HepG2 (cell line): ENCODE data around the gene RRBP1. TPM values are rescaled to one million over a fixed set of nuclear protein-coding genes. Genes with fewer than 3 reads are reported as not detected.

Experiments used
- BATF2 ChIP-seq: sonication (generic); formaldehyde crosslinking; IDR thresholded peaks from 2 replicates; pipeline ENCODE4 v1.8.0; 2022; ENCODE audit warnings: mild to moderate bottlenecking, missing genetic modification reagents, moderate library complexity
- CTCF ChIP-seq: sonication (generic); formaldehyde crosslinking; IDR thresholded peaks from 2 replicates; pipeline ENCODE4 v1.5.0; 2020; ENCODE audit warnings: mild to moderate bottlenecking, missing genetic modification reagents, moderate library complexity
- FOXJ3 ChIP-seq: sonication (generic); formaldehyde crosslinking; IDR thresholded peaks from 2 replicates; pipeline ENCODE4 v1.4.0; 2020; ENCODE audit warnings: missing genetic modification reagents, mild to moderate bottlenecking, borderline replicate concordance
- HIVEP1 ChIP-seq: sonication (generic); formaldehyde crosslinking; IDR thresholded peaks from 2 replicates; pipeline ENCODE4 v1.4.0; 2020; ENCODE audit warnings: mild to moderate bottlenecking, missing genetic modification reagents
- MTF2 ChIP-seq: sonication (generic); formaldehyde crosslinking; IDR thresholded peaks from 2 replicates; pipeline ENCODE4 v1.5.0; 2020; ENCODE audit warnings: missing genetic modification reagents, borderline replicate concordance
- MYC ChIP-seq: sonication (generic); formaldehyde crosslinking; IDR thresholded peaks from 2 replicates; pipeline ENCODE4 v1.9.0; 2021; ENCODE audit warnings: missing genetic modification reagents, borderline replicate concordance
- PBX3 ChIP-seq: sonication (generic); formaldehyde crosslinking; IDR thresholded peaks from 2 replicates; pipeline ENCODE4 v1.8.1; 2023; ENCODE audit warnings: missing genetic modification reagents, inconsistent platforms, borderline replicate concordance
- POLR2AphosphoS2 ChIP-seq: IDR thresholded peaks from 2 replicates; pipeline ENCODE4 v1.6.1; 2011; ENCODE audit warnings: low read depth, low read length, improper control_type of control experiment
- RBM22 ChIP-seq: fragments of 200-400 bp; formaldehyde crosslinking; optimal IDR thresholded peaks from 2 replicates; pipeline ENCODE3; 2017; ENCODE audit warnings: mild to moderate bottlenecking, low read length, moderate library complexity
- ZNF17 ChIP-seq: sonication (generic); formaldehyde crosslinking; IDR thresholded peaks from 2 replicates; pipeline ENCODE4 v1.5.0; 2020; ENCODE audit warnings: mild to moderate bottlenecking, missing genetic modification reagents
- ZNF367 ChIP-seq: sonication (generic); formaldehyde crosslinking; IDR thresholded peaks from 2 replicates; pipeline ENCODE4 v1.4.0; 2020; ENCODE audit warnings: missing genetic modification reagents, borderline replicate concordance
- ZNF607 ChIP-seq: sonication (generic); formaldehyde crosslinking; IDR thresholded peaks from 2 replicates; pipeline ENCODE4 v1.5.1; 2020; ENCODE audit warnings: missing genetic modification reagents, mild to moderate bottlenecking, borderline replicate concordance
- ZNF768 ChIP-seq: sonication (generic); formaldehyde crosslinking; IDR thresholded peaks from 2 replicates; pipeline ENCODE4 v1.4.0; 2020; ENCODE audit warnings: missing genetic modification reagents
- polyA plus RNA-seq, 8 experiments: library from polyadenylated mRNA; depleted of rRNA in 3 of 8; stranded (reverse) in 7 of 8; unstranded in 1 of 8; fragments of >200 nt; fragmentation: Illumina TruSeq in 4 of 8; extraction: Trizol in 4 of 8; gene quantifications; 2 replicates each; pipeline versions ENCODE4 v1.2.1 to v1.2.3, GENCODE V29; 2011 to 2016; ENCODE audit warnings: low read depth in 4 of 8, missing spikeins in 1 of 8, mixed read lengths in 1 of 8; ENCODE audit not compliant: insufficient read depth in 1 of 8
- total RNA-seq, 5 experiments: library from RNA; depleted of rRNA; stranded (reverse); fragments of >200 nt; fragmentation: Illumina TruSeq; extraction: Trizol; gene quantifications; 2 replicates each; pipeline ENCODE4 v1.2.3, GENCODE V29; 2016; ENCODE audit warnings: low read depth in 1 of 5
- TF ChIP-seq, protein P1 (sequence below): sonication (generic); formaldehyde crosslinking; IDR thresholded peaks from 2 replicates; pipeline ENCODE4 v1.5.1; 2020; ENCODE audit warnings: mild to moderate bottlenecking, missing genetic modification reagents, moderate library complexity
- TF ChIP-seq, protein P2 (sequence below): sonication (generic); formaldehyde crosslinking; IDR thresholded peaks from 2 replicates; pipeline ENCODE4 v1.4.0; 2020; ENCODE audit warnings: missing genetic modification reagents
- TF ChIP-seq, protein P3 (sequence below): sonication (generic); formaldehyde crosslinking; IDR thresholded peaks from 2 replicates; pipeline ENCODE4 v1.4.0; 2020; ENCODE audit warnings: missing genetic modification reagents, borderline replicate concordance

RRBP1 gene
- total and polyA plus RNA-seq, 2 of the 13 experiments (the other 11 are each of a cell fraction or from before 2014, with no cell fraction given): 150 to 222 TPM

GRCh38 chr20:17663040-17663399, 19.0 kb downstream of the RRBP1 start (continued):
- TF ChIP-seq, protein P1, sequence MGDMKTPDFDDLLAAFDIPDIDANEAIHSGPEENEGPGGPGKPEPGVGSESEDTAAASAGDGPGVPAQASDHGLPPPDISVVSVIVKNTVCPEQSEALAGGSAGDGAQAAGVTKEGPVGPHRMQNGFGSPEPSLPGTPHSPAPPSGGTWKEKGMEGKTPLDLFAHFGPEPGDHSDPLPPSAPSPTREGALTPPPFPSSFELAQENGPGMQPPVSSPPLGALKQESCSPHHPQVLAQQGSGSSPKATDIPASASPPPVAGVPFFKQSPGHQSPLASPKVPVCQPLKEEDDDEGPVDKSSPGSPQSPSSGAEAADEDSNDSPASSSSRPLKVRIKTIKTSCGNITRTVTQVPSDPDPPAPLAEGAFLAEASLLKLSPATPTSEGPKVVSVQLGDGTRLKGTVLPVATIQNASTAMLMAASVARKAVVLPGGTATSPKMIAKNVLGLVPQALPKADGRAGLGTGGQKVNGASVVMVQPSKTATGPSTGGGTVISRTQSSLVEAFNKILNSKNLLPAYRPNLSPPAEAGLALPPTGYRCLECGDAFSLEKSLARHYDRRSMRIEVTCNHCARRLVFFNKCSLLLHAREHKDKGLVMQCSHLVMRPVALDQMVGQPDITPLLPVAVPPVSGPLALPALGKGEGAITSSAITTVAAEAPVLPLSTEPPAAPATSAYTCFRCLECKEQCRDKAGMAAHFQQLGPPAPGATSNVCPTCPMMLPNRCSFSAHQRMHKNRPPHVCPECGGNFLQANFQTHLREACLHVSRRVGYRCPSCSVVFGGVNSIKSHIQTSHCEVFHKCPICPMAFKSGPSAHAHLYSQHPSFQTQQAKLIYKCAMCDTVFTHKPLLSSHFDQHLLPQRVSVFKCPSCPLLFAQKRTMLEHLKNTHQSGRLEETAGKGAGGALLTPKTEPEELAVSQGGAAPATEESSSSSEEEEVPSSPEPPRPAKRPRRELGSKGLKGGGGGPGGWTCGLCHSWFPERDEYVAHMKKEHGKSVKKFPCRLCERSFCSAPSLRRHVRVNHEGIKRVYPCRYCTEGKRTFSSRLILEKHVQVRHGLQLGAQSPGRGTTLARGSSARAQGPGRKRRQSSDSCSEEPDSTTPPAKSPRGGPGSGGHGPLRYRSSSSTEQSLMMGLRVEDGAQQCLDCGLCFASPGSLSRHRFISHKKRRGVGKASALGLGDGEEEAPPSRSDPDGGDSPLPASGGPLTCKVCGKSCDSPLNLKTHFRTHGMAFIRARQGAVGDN (CRISPR knock-in tag): peak; percentile 46
- no peak for TF ChIP-seq HIVEP1 (CRISPR knock-in tag)
- no peak for TF ChIP-seq BATF2
- no peak for TF ChIP-seq ZNF768 (CRISPR knock-in tag)
- TF ChIP-seq, protein P2, sequence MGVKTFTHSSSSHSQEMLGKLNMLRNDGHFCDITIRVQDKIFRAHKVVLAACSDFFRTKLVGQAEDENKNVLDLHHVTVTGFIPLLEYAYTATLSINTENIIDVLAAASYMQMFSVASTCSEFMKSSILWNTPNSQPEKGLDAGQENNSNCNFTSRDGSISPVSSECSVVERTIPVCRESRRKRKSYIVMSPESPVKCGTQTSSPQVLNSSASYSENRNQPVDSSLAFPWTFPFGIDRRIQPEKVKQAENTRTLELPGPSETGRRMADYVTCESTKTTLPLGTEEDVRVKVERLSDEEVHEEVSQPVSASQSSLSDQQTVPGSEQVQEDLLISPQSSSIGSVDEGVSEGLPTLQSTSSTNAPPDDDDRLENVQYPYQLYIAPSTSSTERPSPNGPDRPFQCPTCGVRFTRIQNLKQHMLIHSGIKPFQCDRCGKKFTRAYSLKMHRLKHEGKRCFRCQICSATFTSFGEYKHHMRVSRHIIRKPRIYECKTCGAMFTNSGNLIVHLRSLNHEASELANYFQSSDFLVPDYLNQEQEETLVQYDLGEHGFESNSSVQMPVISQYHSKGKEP: no peak
- no peak; the same call in 1 of the 2 replicates for TF ChIP-seq MYC (CRISPR knock-in tag)
- TF ChIP-seq RBM22: peak; percentile 57
- 0 out of 2 replicates have a peak, but pooled peaks have one; percentile 43 for TF ChIP-seq POLR2AphosphoS2
- TF ChIP-seq ZNF607 (CRISPR knock-in tag): no peak
- no peak for TF ChIP-seq ZNF17
- peak; percentile 15; the same call in 1 of the 2 replicates for TF ChIP-seq FOXJ3 (CRISPR knock-in tag)
- no peak for TF ChIP-seq MTF2 (CRISPR knock-in tag)
- TF ChIP-seq, protein P3, sequence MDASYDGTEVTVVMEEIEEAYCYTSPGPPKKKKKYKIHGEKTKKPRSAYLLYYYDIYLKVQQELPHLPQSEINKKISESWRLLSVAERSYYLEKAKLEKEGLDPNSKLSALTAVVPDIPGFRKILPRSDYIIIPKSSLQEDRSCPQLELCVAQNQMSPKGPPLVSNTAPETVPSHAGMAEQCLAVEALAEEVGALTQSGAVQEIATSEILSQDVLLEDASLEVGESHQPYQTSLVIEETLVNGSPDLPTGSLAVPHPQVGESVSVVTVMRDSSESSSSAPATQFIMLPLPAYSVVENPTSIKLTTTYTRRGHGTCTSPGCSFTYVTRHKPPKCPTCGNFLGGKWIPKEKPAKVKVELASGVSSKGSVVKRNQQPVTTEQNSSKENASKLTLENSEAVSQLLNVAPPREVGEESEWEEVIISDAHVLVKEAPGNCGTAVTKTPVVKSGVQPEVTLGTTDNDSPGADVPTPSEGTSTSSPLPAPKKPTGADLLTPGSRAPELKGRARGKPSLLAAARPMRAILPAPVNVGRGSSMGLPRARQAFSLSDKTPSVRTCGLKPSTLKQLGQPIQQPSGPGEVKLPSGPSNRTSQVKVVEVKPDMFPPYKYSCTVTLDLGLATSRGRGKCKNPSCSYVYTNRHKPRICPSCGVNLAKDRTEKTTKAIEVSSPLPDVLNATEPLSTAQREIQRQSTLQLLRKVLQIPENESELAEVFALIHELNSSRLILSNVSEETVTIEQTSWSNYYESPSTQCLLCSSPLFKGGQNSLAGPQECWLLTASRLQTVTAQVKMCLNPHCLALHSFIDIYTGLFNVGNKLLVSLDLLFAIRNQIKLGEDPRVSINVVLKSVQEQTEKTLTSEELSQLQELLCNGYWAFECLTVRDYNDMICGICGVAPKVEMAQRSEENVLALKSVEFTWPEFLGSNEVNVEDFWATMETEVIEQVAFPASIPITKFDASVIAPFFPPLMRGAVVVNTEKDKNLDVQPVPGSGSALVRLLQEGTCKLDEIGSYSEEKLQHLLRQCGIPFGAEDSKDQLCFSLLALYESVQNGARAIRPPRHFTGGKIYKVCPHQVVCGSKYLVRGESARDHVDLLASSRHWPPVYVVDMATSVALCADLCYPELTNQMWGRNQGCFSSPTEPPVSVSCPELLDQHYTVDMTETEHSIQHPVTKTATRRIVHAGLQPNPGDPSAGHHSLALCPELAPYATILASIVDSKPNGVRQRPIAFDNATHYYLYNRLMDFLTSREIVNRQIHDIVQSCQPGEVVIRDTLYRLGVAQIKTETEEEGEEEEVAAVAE (CRISPR knock-in tag): no peak
- TF ChIP-seq PBX3 (CRISPR knock-in tag): no peak
- no peak for TF ChIP-seq CTCF (CRISPR knock-in tag)
- no peak for TF ChIP-seq ZNF367
